ENCODE measurements around the gene PKD1.

DNA sequence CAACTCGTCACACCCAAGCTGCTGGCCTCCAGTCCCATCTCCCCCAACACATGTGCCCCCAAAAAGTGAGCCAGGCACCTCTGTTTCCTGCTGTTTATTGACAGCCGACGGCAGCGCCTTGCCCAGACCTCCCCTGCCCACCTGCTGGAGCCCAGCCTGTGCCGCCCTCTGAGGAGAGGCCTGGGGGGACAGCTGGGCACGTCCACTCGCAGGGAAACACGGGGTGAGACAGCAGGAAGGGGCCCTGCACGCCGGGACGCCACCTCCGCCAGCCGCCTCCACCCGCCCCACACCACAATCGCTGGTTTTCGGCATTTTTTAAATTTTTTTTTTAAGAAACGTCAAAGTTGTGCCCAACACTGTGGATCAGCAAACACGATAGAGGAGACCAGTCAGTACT is 41.4 kb upstream of the PKD1 start:
- TF ChIP-seq CTCF (IDR thresholded peaks at IDR 0.05) (no peak), EP300 (IDR thresholded peaks at IDR 0.05) (no peak), POLR2AphosphoS5 (IDR thresholded peaks at IDR 0.05) (no peak)

Data from sigmoid colon (tissue), 4 donors.